GM19328 (cell line): ENCODE data around the gene HOXD11.

Experiments used
- ATAC-seq: cut with Tn5 transposase; IDR thresholded peaks from one replicate; pipeline ENCODE4 v1.9.1; 2021; ENCODE audit warnings: mild to moderate bottlenecking, moderate library complexity; ENCODE audit not compliant: unreplicated experiment

HOXD11 gene

GRCh38 chr2:176120364-176121189 lies 13.5 kb downstream of the HOXD11 start:
- no peak for ATAC-seq

GRCh38 chr2:176121190-176122051 lies 14.3 kb downstream of the HOXD11 start:
- ATAC-seq: no peak

- ATAC-seq: no peak
Measured at GRCh38 chr2:176122052-176122682, 15.1 kb downstream of the HOXD11 start.

- no peak for ATAC-seq
Measured at GRCh38 chr2:176122683-176123410, 15.8 kb downstream of the HOXD11 start, which contains the start of gene HOXD9. Gene HOXD9 (plus strand): TSS chr2:176122719. CDS start chr2:176122769, 50 bp downstream.

GRCh38 chr2:176123411-176124109 lies 16.5 kb downstream of the HOXD11 start:
- no peak for ATAC-seq

DNA sequence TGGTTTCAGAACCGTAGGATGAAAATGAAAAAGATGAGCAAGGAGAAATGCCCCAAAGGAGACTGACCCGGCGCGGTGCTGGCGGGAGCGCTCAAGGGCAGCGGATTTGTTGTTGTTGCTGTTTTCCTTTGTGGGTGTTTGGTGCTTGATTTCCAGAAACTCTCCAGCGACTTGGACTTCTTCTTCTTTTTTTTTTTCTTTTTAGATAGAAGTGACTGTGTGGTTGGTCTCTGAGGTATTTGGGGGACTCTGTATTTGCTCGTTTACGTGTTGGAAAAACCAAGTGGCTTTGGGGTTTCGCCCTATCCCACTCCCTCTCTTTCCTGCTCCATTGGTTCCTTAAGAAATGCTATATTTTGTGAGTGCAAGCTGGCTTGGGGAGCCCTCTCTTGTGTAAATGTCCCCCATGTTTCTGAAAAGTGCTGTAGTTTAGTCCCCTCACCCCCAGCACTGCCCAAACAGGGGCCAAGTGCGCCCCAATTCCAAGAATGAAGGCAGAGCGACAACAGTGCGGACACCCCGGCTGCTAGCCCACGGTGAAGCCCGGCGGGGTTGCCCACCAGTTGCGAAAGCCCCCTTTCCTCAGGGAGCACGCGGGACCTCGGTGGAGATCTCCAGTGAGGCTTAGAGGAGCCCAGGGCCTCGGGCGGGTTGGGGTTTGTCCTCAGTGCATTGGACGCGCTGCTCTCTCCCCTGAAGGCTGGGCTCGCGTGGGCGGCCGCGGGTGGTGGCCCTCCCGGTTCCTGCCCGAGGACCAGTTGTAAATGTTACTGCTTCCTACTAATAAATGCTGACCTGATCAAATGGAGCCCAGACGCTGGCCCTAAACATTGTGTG lies 17.2 kb downstream of the HOXD11 start:
- no peak for ATAC-seq

DNA sequence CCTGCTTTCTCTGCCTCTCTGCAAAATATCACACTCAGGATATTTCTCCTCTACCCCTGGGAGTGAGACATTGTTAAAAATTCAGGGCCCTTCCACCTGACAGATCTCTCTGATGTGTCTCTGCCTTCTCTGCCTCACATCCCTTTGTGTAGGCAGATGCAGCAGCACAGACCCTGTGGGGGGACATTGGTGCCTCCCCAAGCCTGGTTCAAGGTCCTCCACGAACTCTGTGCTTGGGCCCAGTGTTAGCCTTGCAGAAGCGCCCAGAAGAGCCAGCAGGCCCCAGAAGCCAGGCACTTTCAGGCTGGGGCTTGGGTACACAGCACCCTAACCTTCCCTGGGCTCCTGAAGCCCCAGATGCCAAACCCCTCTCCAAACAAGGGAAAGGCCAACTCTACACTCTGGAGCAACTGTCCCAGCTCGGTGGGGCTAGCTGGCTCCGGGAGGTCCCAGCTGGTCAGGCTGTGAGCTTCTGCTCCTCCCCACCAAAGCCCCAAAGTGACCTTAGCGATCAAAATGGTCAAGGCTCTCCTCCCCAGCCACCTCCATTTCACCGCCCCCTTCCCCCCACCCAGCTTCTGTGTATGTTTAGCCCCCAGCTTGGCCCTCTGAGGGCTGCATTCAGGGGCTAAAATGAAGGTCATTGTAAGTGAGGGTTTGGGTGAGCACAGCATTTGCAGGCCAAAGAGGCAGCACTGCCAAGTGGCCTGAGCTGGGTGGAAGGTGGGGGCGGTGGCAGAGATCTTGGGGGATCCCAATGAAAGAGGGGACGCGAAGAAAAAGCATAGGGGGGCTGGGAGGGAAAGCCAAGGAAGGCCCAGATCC lies 18.1 kb downstream of the HOXD11 start:
- ATAC-seq: no peak

- no peak for ATAC-seq
Measured at GRCh38 chr2:176125772-176126054, 18.6 kb downstream of the HOXD11 start.

GRCh38 chr2:176126929-176127773 lies 20.1 kb downstream of the HOXD11 start:
- no peak for ATAC-seq

DNA sequence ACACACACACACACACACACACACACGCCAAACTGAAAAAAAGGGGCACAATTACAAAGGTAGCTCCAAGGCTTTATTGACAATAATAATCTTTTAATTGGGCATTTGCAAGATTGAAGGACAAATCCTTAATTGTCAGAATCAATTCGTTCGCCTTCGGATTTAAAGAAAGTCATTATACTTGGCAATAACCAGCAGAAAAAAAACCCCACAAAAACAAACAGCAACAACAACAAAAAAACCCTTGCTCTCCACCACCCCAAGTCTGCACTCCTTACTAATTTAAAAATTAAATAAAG lies 20.6 kb downstream of the HOXD11 start:
- ATAC-seq: no peak

GRCh38 chr2:176128172-176128981 lies 21.3 kb downstream of the HOXD11 start:
- no peak for ATAC-seq

DNA sequence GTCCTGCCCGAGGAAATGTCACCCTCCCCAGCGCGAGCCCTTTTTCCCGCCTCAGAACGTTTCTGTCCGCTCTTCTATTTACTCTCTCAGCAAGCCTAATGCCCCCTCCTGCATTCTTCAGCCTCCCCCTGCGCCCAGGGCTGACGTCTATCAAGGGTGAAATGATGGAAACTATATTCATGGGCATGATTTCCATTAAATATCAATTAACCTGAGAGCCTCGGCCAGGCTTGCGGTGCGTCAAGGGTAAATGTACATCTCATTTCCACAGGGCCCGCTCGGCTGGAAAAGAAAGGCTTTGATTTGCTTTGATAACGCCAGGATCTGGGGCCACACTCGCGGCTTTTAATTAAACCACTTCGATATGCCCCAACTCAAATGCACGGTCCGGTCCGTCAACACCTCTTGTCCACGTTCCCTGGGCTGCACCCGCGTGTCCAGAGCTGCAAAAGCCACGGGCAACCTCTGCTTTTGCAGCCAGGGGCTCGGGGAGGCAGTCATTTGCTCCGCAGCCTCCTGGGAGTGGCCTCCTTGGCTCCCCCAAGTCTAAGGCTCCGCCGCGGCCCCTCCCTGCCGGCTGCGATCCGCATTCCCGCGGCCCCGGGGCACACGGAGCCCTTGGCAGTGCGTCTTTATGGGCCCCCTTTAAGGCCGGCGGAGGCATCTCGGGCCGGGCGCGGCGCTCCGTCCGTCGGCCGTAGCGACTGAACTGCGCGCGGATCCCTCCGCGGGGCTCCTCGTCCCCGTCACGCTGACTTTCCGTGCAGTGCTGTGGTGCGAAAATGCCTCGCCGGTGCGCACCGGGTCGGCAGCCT lies 22.1 kb downstream of the HOXD11 start, which contains the start of gene HOXD8:
HOXD8 (plus strand) TSS at position 724 of the 815 bp plus-strand sequence. CDS start 662 bp downstream, outside the sequence.
- no peak for ATAC-seq

- no peak for ATAC-seq
Measured at GRCh38 chr2:176129813-176130146, 22.7 kb downstream of the HOXD11 start.

DNA sequence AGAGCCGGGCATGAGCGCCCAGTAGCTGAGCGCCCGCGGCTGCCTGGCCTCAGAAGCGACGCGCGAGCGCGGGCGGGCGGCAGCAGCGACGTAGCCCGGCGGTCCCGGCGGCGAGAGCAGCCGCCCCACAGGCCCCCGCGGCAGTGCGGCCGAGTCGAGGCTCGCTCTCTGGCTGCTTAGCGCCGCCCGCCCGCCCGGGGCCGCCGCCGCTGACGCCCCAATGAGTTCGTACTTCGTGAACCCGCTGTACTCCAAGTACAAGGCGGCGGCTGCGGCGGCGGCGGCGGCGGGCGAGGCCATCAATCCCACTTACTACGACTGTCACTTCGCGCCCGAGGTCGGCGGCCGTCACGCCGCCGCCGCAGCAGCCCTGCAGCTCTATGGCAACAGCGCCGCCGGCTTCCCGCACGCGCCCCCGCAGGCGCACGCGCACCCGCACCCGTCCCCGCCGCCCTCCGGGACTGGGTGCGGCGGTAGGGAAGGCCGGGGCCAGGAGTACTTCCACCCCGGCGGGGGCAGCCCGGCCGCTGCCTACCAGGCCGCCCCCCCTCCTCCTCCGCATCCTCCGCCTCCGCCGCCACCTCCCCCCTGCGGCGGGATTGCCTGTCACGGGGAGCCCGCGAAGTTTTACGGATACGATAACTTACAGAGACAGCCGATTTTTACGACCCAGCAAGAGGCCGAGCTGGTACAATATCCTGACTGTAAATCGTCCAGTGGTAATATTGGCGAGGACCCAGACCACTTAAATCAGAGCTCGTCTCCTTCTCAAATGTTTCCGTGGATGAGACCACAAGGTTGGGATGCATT lies 23.3 kb downstream of the HOXD11 start:
- ATAC-seq: no peak
